GM19372 (cell line): ENCODE measurements around the gene PPM1H.
"Not testable (repeated sequence)": the region's sequence is repeated elsewhere in the genome, so short reads cannot be mapped to it uniquely, and the experiment has no call there.

ENCODE experiments used
- ATAC-seq: cut with Tn5 transposase; IDR thresholded peaks from one replicate; pipeline ENCODE4 v1.9.1; 2021; ENCODE audit warnings: mild to moderate bottlenecking, low read depth, moderate library complexity; ENCODE audit not compliant: unreplicated experiment

PPM1H gene

DNA sequence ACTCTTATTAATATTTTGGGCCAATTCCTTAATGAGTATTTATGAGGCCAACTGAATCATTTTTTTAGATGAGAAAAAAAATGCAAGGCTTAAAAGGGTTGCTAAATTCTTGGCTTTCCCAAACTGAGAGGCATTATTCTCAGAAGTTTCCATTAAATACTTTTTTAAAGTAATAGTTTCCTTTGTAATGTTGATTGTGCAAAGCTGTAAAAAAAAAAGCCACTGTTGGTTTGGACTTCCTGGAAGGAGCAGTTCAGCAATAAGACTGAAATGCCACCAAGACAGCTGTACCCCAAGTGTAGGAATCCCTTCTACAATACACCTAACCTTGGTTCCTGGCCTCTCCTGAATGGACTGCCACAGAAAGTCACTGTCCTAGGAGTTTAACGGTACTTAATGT is 237.1 kb downstream of the PPM1H start:
- no peak for ATAC-seq

DNA sequence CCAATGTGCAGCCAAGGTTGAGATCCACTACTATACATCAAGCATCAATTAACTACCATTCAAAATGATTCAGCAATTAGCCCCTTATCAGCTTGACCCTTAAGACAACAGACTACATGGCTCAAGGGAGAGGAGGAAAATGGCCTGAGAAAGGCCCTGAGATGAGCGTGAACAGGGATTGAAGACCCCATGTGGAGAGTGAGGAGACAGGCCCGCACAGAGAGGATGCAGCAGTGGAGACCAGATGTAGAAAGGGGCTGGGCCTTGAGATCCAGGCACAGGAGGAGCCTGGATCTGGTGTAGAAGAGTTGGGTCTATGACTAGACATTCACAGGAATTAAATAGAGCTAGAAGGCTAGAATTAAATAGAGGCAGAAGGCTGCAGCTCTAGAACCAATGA is 239.3 kb downstream of the PPM1H start:
- no peak for ATAC-seq

GRCh38 chr12:62694632-62695031 is 240.3 kb downstream of the PPM1H start:
- ATAC-seq: peak; percentile 83

DNA sequence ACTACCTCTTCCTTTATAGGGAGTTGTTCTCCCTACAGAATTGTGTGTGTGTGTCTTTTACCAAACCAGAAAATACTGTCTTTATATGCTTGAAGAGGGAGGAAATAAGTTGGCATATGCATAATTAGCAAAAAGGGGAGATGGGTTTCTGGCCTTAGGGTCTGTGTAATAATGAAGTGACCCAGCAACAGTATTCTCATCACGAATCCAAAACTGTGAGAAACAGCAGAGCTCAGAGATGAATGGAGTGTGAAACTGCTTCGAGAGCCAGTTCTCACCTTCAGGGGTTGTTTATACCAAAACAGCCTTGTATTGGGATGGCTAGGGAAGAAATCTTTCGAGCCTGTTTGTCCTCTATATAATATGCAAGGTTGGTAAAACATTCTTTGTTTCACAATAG is 240.8 kb downstream of the PPM1H start:
- peak; percentile 9 for ATAC-seq

GRCh38 chr12:62693376-62694050 is 241.4 kb downstream of the PPM1H start:
- ATAC-seq: no peak

DNA sequence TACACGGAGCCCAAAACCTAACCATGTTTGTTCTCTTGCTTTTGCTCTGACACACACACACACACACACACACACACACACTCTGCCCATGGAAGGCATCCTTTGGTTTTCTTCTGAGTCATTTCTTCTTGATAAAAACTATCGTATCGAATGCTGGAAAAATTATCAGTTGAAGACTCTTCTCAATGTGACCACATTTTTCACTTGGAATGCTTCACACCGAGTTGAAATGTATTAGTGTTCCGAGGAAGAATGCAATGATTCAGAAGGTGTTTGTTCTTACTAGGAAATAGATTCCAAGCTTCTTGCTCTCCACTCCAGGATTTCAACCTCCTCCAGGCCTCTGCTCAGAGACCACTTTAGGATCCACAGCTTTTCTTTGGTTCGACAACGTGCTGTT is 242.1 kb downstream of the PPM1H start:
- ATAC-seq: no peak

DNA sequence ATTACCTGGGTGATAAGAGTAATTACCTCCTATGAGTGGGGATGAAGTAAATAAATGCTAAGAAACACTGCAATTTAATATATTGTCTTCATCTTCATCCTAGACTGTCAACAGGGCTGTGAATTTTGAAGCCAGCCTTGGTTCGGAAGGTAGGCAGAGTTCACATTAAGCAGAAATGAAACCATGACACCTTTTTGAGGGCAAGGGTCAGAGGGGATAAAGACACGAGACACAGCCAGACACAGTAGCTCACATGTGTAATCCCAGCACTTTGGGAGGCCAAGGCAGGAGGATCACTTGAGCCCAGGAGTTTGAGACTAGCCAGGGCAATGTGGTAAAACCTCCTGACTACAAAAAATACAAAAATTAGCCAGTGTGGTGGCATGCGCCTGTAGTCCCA is 243.6 kb downstream of the PPM1H start:
- no peak for ATAC-seq

GRCh38 chr12:62689042-62689839 is 245.7 kb downstream of the PPM1H start:
- no peak for ATAC-seq

DNA sequence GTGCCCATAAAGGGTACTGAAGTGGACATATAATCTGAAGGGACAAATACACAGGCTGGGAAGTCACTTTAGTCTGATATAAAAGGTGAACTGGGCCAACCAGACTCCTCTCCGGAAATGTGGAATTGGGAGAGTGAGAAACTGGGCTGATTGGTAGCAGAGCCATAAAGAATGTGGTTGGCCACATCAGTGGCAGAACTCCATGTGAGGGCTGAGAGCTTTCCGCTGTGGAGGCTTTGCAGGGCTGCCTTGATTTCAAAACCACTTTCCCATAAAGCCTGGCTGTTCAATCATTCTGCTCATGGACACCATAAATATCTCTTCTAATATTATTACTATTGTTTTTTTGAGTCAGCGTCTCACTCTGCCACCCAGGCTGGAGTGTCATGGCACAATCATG is 248.0 kb downstream of the PPM1H start:
- ATAC-seq: no peak

DNA sequence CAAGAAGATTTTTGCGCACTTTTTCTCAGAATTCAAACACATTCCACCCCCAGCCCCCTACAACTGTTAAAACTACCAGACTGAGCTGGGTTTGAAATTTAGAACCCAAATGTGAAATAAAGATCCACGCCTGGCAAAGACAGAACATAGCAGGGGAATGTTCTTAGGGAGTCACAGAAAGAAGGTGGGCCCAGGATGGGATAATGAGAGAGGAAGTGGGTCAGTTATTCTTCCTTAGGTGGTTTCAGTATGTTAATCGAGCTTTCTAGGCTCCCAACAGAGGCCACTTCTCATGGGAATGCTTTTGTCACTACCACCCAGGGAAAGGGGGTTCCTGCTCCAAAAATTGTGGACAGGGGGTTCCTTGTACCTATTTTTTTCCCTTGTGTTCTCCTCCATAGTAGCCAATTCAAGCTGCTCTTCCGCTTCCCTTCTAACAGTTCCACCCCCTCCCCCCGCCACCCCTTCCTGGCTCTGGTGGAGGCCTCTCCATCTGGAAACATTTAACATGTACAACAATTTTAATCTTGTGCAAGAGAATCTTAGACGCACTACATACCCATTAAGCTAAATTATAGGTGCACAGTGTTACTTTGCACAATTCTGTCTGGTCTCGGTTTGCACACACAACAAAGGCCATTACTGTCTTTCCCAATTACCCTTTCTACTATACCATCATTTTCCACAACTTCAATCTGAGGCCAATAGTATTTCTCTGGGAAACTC is 250.2 kb downstream of the PPM1H start:
- ATAC-seq: no peak

DNA sequence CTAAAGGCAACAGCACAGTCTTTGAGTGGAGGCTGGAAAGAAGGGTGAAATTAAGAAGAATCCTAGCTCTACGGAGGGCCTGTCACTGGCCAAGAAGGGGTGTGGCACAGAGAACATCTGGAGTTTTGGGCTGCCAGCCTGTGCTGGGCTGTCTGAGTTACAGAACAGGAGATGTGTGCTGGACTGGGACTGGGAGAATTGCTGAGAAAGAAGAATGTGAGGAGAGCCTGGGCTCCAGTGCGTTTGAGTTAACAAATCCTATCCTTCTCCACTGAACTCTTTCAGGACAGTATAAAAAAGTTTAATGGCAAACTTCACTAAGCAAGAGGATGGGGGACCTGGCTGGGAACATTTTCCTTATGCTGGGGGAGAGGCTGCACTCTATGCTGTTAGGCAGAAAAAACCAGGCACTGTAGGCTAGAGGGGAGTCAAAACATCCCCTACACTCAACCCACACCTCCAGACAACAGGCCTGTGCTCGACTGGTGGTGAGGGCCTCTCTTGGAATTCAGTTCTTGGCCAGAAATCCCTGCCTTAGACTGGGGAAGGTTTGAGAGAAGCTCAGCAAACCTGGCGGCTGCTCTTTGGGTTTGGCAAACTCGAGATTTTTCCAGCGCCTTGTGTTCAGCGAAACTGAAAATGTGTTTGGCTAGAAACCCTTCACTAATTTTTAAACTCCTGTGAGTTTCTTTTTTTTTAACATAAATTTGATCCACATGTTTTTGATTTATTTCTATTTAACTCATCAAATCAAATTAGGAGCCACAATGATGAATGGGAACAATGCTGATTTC is 251.0 kb downstream of the PPM1H start:
- no peak for ATAC-seq

DNA sequence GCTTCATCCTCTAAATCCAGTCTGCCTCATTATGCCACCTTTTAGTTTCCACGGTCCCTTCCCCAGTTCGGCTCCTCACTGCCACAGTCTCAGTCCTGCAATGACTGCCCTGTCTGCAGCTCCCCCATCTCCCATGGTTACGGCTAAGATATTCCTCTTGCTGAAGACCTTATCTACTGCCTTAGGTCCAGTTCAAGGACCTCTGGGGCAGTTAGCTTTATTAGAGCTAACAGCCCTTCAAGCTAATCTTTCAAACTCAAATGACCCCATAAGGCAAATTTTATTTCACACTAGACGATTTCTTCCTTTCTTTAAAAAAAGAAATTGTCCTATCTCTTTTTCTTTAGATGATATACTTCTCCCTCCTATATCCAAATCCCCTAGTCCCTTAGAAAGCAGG is 253.6 kb downstream of the PPM1H start:
- no peak for ATAC-seq

GRCh38 chr12:62679608-62680007 is 255.3 kb downstream of the PPM1H start:
- no peak for ATAC-seq

DNA sequence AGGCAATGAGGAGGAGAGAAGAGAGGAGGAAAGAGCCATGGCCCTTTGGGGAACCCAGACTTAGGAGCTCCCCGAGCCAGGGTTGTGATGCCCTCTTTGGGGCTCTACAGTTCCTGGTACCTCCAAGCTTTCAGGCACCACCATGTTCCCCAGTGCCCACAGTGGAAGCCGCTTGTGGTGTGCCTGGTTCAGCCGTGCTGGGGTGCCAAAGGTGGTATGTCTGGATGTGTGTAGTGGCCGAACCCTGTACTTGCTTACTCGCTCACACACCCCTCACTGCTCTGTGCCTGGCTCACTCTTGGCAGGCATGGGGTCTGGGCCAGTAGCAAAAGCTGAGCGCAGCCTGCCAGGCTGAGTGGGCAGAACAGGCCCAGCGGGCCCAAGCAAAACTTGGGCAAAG is 257.6 kb downstream of the PPM1H start:
- no peak for ATAC-seq

DNA sequence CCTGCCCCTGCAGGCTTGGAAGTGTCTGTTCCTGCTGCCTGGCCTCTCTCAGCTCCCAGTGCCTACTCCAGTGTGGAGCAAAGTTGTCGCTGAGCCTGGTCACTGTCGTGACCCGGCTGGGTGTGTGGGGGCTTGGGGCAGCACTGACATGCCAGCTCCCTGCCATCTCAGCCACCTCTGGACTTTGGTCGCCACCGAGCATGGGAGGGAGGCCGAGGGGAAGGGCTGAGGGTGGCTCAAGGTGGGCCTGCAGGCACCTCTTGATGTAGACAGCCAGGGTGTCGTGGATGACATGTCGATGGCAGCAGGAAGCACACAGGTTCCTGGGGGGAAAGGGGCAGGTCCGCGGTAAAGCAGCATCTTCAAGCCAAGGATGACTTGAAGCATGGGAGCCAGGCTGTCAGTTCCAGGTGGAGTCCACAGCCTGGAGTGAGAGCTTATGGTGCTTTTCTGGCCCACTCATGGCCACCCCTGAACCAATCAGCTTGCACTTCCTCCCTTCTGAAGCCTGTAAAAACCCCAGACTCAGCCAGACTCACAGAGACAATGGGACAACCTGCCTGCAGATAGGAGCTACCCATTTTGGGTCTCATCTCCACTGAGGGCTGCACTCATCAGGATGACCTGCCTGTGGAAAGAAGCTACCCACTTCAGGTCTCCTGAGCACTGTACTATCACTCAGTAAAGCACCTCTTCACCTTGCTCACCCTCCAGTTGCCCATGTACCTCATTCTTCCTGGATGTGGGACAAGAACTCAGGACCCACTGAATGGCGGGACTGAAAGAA is 258.2 kb downstream of the PPM1H start:
- ATAC-seq: no peak

- ATAC-seq: no peak
These were observed 261.7 kb downstream of the PPM1H start for GRCh38 chr12:62673028-62673815.

DNA sequence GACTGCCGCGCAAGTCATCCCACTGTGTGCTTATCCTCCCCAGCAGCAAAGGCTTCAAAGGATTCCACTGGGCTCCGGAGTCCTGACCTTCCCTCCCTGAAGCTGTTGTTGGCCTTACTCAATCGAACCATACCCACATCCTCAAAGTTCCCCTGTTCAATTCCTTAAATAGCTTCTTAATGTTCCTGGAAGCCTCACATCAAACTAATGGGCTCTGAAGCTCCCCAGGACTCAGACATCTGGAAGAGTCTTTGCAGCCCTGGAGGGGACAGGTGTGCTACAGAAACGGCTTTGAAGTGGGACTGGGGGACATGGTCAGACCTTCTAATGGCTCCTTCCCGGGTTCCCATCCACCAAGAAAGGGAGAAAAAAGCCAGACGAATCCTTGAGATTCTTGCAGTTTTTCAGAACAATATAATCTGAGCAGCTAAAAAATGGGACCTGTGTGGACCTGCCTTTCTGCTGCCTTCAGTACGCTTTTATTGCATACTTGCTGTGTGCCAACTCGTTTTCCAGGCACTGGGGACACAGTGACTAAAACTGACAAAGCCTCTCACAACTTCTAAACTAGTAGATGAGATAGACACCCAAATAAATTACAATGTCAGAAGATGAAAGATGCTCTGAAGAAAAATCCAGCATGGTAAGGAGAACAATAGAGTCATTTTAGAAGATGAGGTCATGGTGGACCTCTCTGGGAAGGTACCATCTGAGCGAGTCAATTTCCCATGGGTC is 263.8 kb downstream of the PPM1H start:
- no peak for ATAC-seq

DNA sequence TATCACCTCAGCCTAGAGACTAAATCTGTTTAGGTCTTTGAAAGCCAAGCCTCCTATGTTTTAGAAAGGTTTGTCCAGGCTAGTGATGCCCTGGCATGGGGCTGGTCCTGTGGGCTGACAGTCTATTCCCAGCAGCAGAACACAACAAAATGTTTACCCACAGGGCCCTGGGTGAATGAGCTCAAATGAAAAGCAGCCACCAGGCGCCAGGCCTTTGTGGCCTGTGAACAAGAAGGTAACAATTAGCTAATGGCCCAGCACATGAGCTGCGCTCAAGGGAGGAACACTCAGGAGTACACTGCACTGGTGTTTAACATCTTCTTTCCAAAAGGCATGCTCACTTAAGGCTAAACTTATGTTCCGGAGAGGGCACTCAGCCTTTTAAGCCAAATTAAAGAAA is 266.2 kb downstream of the PPM1H start:
- ATAC-seq: no peak

- not testable (repeated sequence) for ATAC-seq
These were observed 270.0 kb downstream of the PPM1H start for GRCh38 chr12:62664951-62665350.
